Endothelial cell of umbilical vein (primary cell): ENCODE measurements around the gene UTF1.
A peak's percentile ranks its signal among the peaks of the same experiment; 100 is the strongest.

Experiments
- EZH2 ChIP-seq: IDR thresholded peaks from 2 replicates; pipeline ENCODE4 v1.6.1; 2012; ENCODE audit warnings: borderline replicate concordance, low read depth, mild to moderate bottlenecking, moderate library complexity, low read length, inconsistent platforms; ENCODE audit not compliant: severe bottlenecking
- FOS ChIP-seq: IDR thresholded peaks from 2 replicates; pipeline ENCODE4 v1.6.1; 2011; ENCODE audit warnings: mild to moderate bottlenecking, low read length, moderate library complexity, borderline replicate concordance; ENCODE audit not compliant: insufficient read depth
- GATA2 ChIP-seq: IDR thresholded peaks from 2 replicates; pipeline ENCODE4 v1.7.0; 2011; ENCODE audit warnings: low read depth, mild to moderate bottlenecking, moderate library complexity, mixed read lengths, low read length; ENCODE audit not compliant: insufficient read length, insufficient read depth
- JUN ChIP-seq: IDR thresholded peaks from 2 replicates; pipeline ENCODE4 v1.6.1; 2011; ENCODE audit warnings: borderline replicate concordance, low read depth; ENCODE audit not compliant: insufficient read length, insufficient read depth
- MYC ChIP-seq: IDR thresholded peaks from one replicate; pipeline ENCODE4 v1.6.1; 2011; ENCODE audit warnings: mild to moderate bottlenecking, low read depth, low read length
- POLR2A ChIP-seq: IDR thresholded peaks from 2 replicates; pipeline ENCODE4 v1.6.1; 2012; ENCODE audit warnings: low read depth, mild to moderate bottlenecking, control low read depth, low read length
- POLR2AphosphoS5 ChIP-seq: IDR thresholded peaks from 2 replicates; pipeline ENCODE4 v1.6.1; 2012; ENCODE audit warnings: low read depth, mild to moderate bottlenecking, control low read depth, low read length, moderate library complexity; ENCODE audit not compliant: insufficient read depth
- TF ChIP-seq, protein P1 (sequence below): IDR thresholded peaks from 2 replicates; pipeline ENCODE4 v1.6.1; 2011; ENCODE audit not compliant: insufficient read depth, insufficient read length
- TF ChIP-seq, protein P2 (sequence below), 2 donors: IDR thresholded peaks; 1 replicate in 1 of 2; 2 replicates in 1 of 2; pipeline ENCODE4 v1.5.1; 2011; ENCODE audit warnings: low read length in 2 of 2, mild to moderate bottlenecking in 2 of 2, moderate library complexity in 2 of 2, control low read depth in 1 of 2, inconsistent platforms in 1 of 2, low read depth in 1 of 2; ENCODE audit not compliant: insufficient read depth in 1 of 2; ENCODE audit errors: extremely low read depth in 1 of 2

DNA sequence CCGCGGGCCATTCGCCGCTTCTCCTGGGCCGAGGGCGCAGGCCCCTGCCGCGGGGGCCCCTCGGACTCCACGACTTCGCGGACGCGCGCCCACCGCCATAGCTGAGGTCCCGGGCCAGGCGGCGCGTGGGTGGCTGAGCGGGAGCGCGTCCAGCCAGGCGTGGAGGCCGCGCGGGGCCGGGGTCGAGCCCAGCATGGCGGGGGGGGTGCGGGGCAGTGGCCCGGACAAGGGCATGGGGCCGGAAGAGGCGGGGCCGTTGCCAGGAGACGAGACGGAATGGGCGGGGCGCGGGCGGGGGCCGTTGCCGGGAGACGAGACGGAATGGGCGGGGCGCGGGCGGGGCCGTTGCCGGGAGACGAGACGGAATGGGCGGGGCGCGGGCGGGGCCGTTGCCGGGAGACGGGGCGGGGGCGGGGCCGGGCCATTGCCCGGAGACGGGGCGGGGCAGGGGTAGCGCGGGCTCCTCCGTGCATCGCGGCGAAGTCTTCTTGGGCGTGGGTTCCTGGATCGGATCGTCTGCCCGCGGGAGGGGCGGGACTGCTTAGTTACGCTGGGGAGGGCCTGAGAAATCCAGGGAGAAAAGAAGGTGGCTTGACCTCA is 31.8 kb downstream of the UTF1 start:
- TF ChIP-seq, protein P1, sequence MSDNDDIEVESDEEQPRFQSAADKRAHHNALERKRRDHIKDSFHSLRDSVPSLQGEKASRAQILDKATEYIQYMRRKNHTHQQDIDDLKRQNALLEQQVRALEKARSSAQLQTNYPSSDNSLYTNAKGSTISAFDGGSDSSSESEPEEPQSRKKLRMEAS: no peak
- TF ChIP-seq POLR2A: peak; percentile 21
- TF ChIP-seq POLR2AphosphoS5: no peak
- TF ChIP-seq EZH2: no peak
- TF ChIP-seq, protein P2, sequence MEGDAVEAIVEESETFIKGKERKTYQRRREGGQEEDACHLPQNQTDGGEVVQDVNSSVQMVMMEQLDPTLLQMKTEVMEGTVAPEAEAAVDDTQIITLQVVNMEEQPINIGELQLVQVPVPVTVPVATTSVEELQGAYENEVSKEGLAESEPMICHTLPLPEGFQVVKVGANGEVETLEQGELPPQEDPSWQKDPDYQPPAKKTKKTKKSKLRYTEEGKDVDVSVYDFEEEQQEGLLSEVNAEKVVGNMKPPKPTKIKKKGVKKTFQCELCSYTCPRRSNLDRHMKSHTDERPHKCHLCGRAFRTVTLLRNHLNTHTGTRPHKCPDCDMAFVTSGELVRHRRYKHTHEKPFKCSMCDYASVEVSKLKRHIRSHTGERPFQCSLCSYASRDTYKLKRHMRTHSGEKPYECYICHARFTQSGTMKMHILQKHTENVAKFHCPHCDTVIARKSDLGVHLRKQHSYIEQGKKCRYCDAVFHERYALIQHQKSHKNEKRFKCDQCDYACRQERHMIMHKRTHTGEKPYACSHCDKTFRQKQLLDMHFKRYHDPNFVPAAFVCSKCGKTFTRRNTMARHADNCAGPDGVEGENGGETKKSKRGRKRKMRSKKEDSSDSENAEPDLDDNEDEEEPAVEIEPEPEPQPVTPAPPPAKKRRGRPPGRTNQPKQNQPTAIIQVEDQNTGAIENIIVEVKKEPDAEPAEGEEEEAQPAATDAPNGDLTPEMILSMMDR (IDR thresholded peaks at IDR 0.05; ENCODE audit: extremely low read depth in 1 of 2, insufficient read depth in 1 of 2, low read depth in 1 of 2, low read length in 2 of 2): no peak
- TF ChIP-seq MYC: no peak
- no peak for TF ChIP-seq JUN
- TF ChIP-seq GATA2: no peak
- no peak for TF ChIP-seq FOS
